GM13976 (cell line): ENCODE results near the gene FPGS.

ENCODE experiments used
- DNase-seq: peaks from one replicate; pipeline ENCODE4 v3.0.0; 2012; ENCODE audit warnings: low spot score
- in situ Hi-C: fragments of 300-500 bp; cut with MboI; formaldehyde crosslinking; loops from one replicate; pipeline ENCODE4 v1.12.0; 2022; ENCODE audit warnings: low sequenced_read_pairs, mixed read lengths, inconsistent platforms; ENCODE audit not compliant: unreplicated experiment
- TF ChIP-seq, protein P1 (sequence below): IDR thresholded peaks from 2 replicates; pipeline ENCODE4 v1.5.1; 2012; ENCODE audit warnings: borderline replicate concordance, mild to moderate bottlenecking; ENCODE audit not compliant: insufficient read depth; ENCODE audit errors: extremely low read depth, missing control alignments, control extremely low read depth

FPGS gene

GRCh38 chr9:127781806-127782205, 20.9 kb upstream of the FPGS start:
- TF ChIP-seq, protein P1, sequence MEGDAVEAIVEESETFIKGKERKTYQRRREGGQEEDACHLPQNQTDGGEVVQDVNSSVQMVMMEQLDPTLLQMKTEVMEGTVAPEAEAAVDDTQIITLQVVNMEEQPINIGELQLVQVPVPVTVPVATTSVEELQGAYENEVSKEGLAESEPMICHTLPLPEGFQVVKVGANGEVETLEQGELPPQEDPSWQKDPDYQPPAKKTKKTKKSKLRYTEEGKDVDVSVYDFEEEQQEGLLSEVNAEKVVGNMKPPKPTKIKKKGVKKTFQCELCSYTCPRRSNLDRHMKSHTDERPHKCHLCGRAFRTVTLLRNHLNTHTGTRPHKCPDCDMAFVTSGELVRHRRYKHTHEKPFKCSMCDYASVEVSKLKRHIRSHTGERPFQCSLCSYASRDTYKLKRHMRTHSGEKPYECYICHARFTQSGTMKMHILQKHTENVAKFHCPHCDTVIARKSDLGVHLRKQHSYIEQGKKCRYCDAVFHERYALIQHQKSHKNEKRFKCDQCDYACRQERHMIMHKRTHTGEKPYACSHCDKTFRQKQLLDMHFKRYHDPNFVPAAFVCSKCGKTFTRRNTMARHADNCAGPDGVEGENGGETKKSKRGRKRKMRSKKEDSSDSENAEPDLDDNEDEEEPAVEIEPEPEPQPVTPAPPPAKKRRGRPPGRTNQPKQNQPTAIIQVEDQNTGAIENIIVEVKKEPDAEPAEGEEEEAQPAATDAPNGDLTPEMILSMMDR: no peak
- in situ Hi-C loops: no loop called here
- DNase-seq: no peak

GRCh38 chr9:127783111-127784008, 19.3 kb upstream of the FPGS start:
- TF ChIP-seq, protein P1: no peak
- in situ Hi-C loops: no loop called here
- DNase-seq: peak; percentile 69

DNA sequence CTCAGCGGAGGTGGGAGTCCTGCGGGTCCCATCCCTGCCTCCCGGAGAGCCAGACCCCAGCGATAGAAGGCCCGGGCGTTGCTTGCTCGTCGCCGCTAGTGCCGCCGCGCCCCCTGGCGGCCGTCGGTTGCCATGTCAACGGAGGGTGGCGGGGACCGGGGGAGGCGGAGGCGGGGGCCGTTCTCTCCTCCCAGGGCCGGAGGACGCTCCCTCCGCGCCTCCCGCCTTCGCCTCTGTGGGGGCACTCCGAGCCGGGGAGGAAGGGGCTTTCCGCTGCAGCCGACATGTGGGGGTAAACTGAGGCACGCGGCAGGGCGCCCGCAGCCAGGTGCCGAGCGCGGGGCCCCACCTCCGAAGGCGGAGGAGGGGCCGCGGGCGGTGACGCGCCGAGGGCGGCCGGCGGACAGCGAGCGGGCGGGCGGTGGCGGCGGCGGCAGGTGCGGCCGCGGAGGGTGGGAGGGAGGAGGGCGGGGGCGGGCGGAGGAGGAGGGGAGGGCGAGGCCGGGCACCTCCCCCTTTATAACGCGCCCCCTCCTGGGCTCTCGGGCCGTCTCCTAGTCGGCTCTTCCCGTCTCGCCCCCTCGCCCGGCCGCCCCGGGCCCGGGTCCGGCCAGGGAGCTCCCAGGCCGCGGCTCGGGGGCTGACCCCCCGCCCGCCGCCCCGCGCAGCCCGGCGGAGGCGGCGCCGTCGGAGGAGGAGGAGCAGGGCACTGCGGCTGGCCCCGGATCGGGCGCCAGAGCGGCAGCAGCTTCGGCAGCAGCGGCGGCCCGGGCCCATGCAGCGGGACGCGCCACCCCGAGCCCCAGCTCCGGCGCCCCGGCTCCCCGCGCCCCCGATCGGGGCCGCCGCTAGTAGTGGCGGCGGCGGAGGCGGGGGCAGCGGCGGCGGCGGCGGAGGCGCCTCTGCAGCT, 17.4 kb upstream of the FPGS start:
- peak; percentile 91 for DNase-seq
- in situ Hi-C loops: no loop called here

DNA sequence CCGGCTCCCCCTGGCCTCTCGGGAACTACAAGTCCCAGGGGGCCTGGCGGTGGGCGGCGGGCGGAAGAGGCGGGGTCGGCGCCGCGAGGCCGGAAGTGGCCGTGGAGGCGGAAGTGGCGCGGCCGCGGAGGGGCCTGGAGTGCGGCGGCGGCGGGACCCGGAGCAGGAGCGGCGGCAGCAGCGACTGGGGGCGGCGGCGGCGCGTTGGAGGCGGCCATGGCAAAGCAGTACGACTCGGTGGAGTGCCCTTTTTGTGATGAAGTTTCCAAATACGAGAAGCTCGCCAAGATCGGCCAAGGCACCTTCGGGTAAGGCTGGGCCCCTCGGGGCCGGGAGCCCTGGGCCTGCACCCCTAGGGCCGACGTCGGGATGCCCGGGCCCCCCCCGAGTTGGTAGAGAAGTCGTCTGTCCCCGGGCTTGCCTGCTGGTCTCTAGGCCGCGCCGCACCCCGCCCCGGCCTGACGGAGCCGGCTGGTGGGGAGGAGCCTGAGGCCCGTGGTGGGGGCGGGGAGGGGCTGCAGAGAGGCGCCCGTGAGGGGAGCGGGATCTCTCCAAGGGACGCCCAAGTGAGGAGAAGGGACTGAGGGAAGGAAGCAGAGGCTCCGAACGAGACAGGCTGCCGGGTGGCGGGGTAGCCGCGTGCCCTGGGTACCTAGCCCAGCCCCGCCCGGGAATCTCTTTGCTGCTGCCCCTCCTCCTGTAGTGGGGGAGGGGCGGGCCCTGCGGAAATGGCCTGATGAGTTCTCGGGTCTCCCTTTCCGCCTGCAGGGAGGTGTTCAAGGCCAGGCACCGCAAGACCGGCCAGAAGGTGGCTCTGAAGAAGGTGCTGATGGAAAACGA, 16.5 kb upstream of the FPGS start, which contains the start of gene CDK9:
Gene CDK9 (plus strand): TSS at position 102 of the 840 bp plus-strand sequence. CDS start 115 bp downstream, at position 217.
- in situ Hi-C loops: no loop called here
- peak; percentile 95 for DNase-seq
- TF ChIP-seq, protein P1: peak; percentile 24

More for the DNA sequence above, 17.4 kb upstream of the FPGS start:
- TF ChIP-seq, protein P1: peak; percentile 77

DNA sequence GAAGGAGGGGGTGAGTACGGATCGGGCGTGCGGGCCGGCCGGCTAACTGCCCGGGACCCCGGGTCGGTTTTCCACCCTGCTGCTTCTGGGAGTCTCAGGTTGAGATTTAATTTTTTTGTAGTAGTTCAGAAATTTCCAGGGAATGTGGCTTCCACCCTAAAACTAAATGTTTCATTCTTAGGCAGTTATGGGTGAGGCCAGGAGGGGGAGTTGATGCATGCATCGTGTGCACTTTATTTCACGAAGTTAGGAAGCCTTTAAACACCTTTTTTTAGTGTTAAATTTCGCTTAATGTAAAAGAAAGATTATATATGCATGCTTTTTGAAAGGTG, 15.9 kb upstream of the FPGS start:
- TF ChIP-seq, protein P1: peak; percentile 35
- no peak for DNase-seq
- in situ Hi-C loops: no loop called here
